NCI-H1417 (cell line): ENCODE data around the gene RAD51.
A peak's percentile ranks its signal among the peaks of the same experiment; 100 is the strongest.

Experiments
- DNase-seq, 3 experiments: peaks; one replicate each; lab custom pipeline; 2025; lab: John Stamatoyannopoulos, UW

The RAD51 gene

GRCh38 chr15:40722354-40722753, 27.4 kb downstream of the RAD51 start:
- no peak for DNase-seq

GRCh38 chr15:40722934-40723333, 28.0 kb downstream of the RAD51 start:
- DNase-seq, result no peak

- no peak for DNase-seq
These were observed 28.9 kb downstream of the RAD51 start for GRCh38 chr15:40723919-40724318.

- DNase-seq, result no peak
These were observed 36.1 kb downstream of the RAD51 start for GRCh38 chr15:40731034-40731433.

GRCh38 chr15:40736575-40736974, 41.6 kb downstream of the RAD51 start:
- DNase-seq, result no peak

GRCh38 chr15:40737048-40737447, 42.1 kb downstream of the RAD51 start:
- DNase-seq, result no peak

GRCh38 chr15:40739047-40739446, 44.1 kb downstream of the RAD51 start:
- no peak for DNase-seq

- no peak for DNase-seq
These were observed 44.9 kb downstream of the RAD51 start for GRCh38 chr15:40739854-40740253.

GRCh38 chr15:40743485-40743901, 48.5 kb downstream of the RAD51 start:
- DNase-seq, result no peak

GRCh38 chr15:40743921-40744814, 49.2 kb downstream of the RAD51 start:
- no peak for DNase-seq

GRCh38 chr15:40744815-40745152, 49.8 kb downstream of the RAD51 start:
- DNase-seq, result no peak

GRCh38 chr15:40746916-40747418, 52.0 kb downstream of the RAD51 start:
- DNase-seq, result peak in 1 of 3 experiments; percentile 15

- DNase-seq, result no peak
These were observed 53.0 kb downstream of the RAD51 start for GRCh38 chr15:40747685-40748631.

- no peak for DNase-seq
These were observed 54.2 kb downstream of the RAD51 start for GRCh38 chr15:40749151-40749630.

- DNase-seq, result no peak
These were observed 55.9 kb downstream of the RAD51 start for GRCh38 chr15:40750885-40751284.

GRCh38 chr15:40751745-40752144, 56.8 kb downstream of the RAD51 start:
- DNase-seq, result no peak

GRCh38 chr15:40754574-40754882, 59.6 kb downstream of the RAD51 start:
- DNase-seq, result peak in 1 of 3 experiments; percentile 43

GRCh38 chr15:40754883-40755811, 60.2 kb downstream of the RAD51 start, which contains the start of gene RMDN3:
TSS of gene RMDN3 (minus strand) at chr15:40755254. CDS start at chr15:40754783, 471 bp downstream.
- DNase-seq, result peak; percentile 89 to 93 (median 90)

- DNase-seq, result peak; percentile 5 to 68 (median 32)
These were observed 60.8 kb downstream of the RAD51 start for GRCh38 chr15:40755812-40756208.

- peak; percentile 6 to 71 (median 49) for DNase-seq
These were observed 62.0 kb downstream of the RAD51 start for GRCh38 chr15:40756938-40757337.

- no peak for DNase-seq
These were observed 65.0 kb downstream of the RAD51 start for GRCh38 chr15:40759961-40760360.
